Testis (tissue), 2 donors: ENCODE results near the gene C1orf141.
"Not testable (repeated sequence)": the region's sequence is repeated elsewhere in the genome, so short reads cannot be mapped to it uniquely, and the experiment has no call there.

Experiments
- CTCF ChIP-seq, 3 experiments: fragments of 450-650 bp in 2 of 3; fragments of 200-600 bp in 1 of 3; sonication (generic) in 1 of 3; IDR thresholded peaks; one replicate each; pipeline ENCODE4 v1.5.1; 2016 to 2019; ENCODE audit warnings: antibody characterized with exemption in 3 of 3, mild to moderate bottlenecking in 2 of 3, moderate library complexity in 1 of 3
- POLR2A ChIP-seq: fragments of 450-650 bp; IDR thresholded peaks from one replicate; pipeline ENCODE4 v1.6.1; 2017; ENCODE audit warnings: antibody characterized with exemption, mild to moderate bottlenecking, moderate library complexity

- TF ChIP-seq CTCF (IDR thresholded peaks at IDR 0.05); POLR2A: not testable (repeated sequence)
Measured at GRCh38 chr1:67141832-67142231, 7.1 kb upstream of the C1orf141 start.
